Measurements from ENCODE around the gene TSHR.
"Not testable (repeated sequence)": the region's sequence is repeated elsewhere in the genome, so short reads cannot be mapped to it uniquely, and the experiment has no call there.

- not testable (repeated sequence) for TF ChIP-seq POLR2A, CTCF (IDR thresholded peaks at IDR 0.05)
Measured at GRCh38 chr14:80953211-80953610, 2.2 kb upstream of the TSHR start.
